Lower lobe of right lung (tissue), 2 donors: ENCODE measurements around the gene CCDC88C. TPM values are rescaled to one million over a fixed set of nuclear protein-coding genes. Genes with fewer than 3 reads are reported as not detected.
"Not testable (repeated sequence)": the region's sequence is repeated elsewhere in the genome, so short reads cannot be mapped to it uniquely, and the experiment has no call there.

Experiments
- ATAC-seq, 2 donors: fragments of 200-7000 bp; cut with Tn5 transposase; one replicate each; pipeline ENCODE4 v1.9.1; 2020 to 2022; ENCODE audit warnings: mild to moderate bottlenecking in 2 of 2, moderate library complexity in 2 of 2
- DNase-seq: peaks from one replicate; pipeline ENCODE4 v3.0.0-alpha.2; 2020
- H3K27ac ChIP-seq: fragments of 200-600 bp; one replicate; pipeline ENCODE4 v1.8.0; 2022
- H3K27me3 ChIP-seq: fragments of 200-600 bp; one replicate; pipeline ENCODE4 v1.8.0; 2022; ENCODE audit warnings: low read depth
- H3K36me3 ChIP-seq: fragments of 200-600 bp; one replicate; pipeline ENCODE4 v1.8.0; 2022; ENCODE audit warnings: mild to moderate bottlenecking
- H3K4me1 ChIP-seq: fragments of 200-600 bp; one replicate; pipeline ENCODE4 v1.8.0; 2022
- H3K4me3 ChIP-seq: fragments of 200-600 bp; one replicate; pipeline ENCODE4 v1.8.0; 2022; ENCODE audit warnings: mild to moderate bottlenecking
- H3K9me3 ChIP-seq: fragments of 200-600 bp; one replicate; pipeline ENCODE4 v1.8.0; 2022
- CTCF ChIP-seq: fragments of 200-600 bp; IDR thresholded peaks from one replicate; pipeline ENCODE4 v1.8.0; 2022; ENCODE audit warnings: antibody characterized with exemption, mild to moderate bottlenecking
- intact Hi-C: fragments of 100-400 bp; cut with DNase I; formaldehyde crosslinking; loops from one replicate; pipeline ENCODE4 v1.11.0; 2022
- total RNA-seq: library from RNA; stranded (reverse); fragmentation: NEBNext Ultra II Directional; extraction: Animal tissue kit (Norgen Biotek cat#: 25700); gene quantifications from one replicate; pipeline ENCODE4 v1.2.1, GENCODE V29; 2021
- donor health status: DM: no; HTN: yes; CAD: no; lungs with severe emphysema.

The CCDC88C gene
- total RNA-seq, 1 donor from 2014 or later = 45.8 TPM

GRCh38 chr14:91253795-91254323 lies 163.8 kb downstream of the CCDC88C start:
- intact Hi-C loops = no loop called here
- ATAC-seq (peak; percentile 3 to 6), DNase-seq (no peak)
- Histone ChIP-seq H3K36me3 (no peaks in the 10 kb centered on the region), H3K27me3 (no peaks in the 10 kb centered on the region), H3K9me3 (no peaks in the 10 kb centered on the region), H3K4me3 (peak overlapping the region; percentile 61), H3K4me1 (peaks cover 66% of the 10 kb centered on the region), H3K27ac (peak overlapping the region; percentile 71)
- no peak for TF ChIP-seq CTCF

GRCh38 chr14:91252871-91253794 lies 164.5 kb downstream of the CCDC88C start:
- Histone ChIP-seq H3K4me1 (peaks cover 61% of the 10 kb centered on the region), H3K27ac (peak overlapping the region; percentile 72), H3K27me3 (no peaks in the 10 kb centered on the region), H3K4me3 (peak overlapping the region; percentile 61), H3K9me3 (no peaks in the 10 kb centered on the region), H3K36me3 (no peaks in the 10 kb centered on the region)
- DNase-seq (peak; percentile 63), ATAC-seq (peak; percentile 63 to 64)
- intact Hi-C loops = no loop called here
- TF ChIP-seq CTCF = no peak

GRCh38 chr14:91250912-91251311 lies 166.7 kb downstream of the CCDC88C start:
- Histone ChIP-seq H3K4me1 (peaks cover 52% of the 10 kb centered on the region), H3K4me3 (no peak overlapping the region), H3K27ac (peak overlapping the region; percentile 63), H3K9me3 (no peaks in the 10 kb centered on the region), H3K36me3 (no peaks in the 10 kb centered on the region), H3K27me3 (no peaks in the 10 kb centered on the region)
- no peak for TF ChIP-seq CTCF
- no peak for ATAC-seq
- DNase-seq = peak; percentile 32
- intact Hi-C loops = no loop called here

GRCh38 chr14:91249841-91250616 lies 167.6 kb downstream of the CCDC88C start:
- no peaks in the 10 kb centered on the region for H3K27me3 ChIP-seq
- peak overlapping the region; percentile 63 for H3K27ac ChIP-seq
- H3K9me3 ChIP-seq = no peaks in the 10 kb centered on the region
- peak; percentile 73 for DNase-seq
- no peak for TF ChIP-seq CTCF
- H3K4me3 ChIP-seq = no peak overlapping the region
- intact Hi-C loops = no loop called here
- no peaks in the 10 kb centered on the region for H3K36me3 ChIP-seq
- peak; percentile 73 to 81 for ATAC-seq
- H3K4me1 ChIP-seq = peaks cover 55% of the 10 kb centered on the region

GRCh38 chr14:91246051-91246852 lies 171.4 kb downstream of the CCDC88C start:
- peaks cover 53% of the 10 kb centered on the region for H3K4me1 ChIP-seq
- peak in 1 of 2 donors; percentile 2 for ATAC-seq
- intact Hi-C loops = no loop called here

GRCh38 chr14:91245616-91246015 lies 172.0 kb downstream of the CCDC88C start:
- H3K4me3 ChIP-seq, intact Hi-C loops, H3K36me3 ChIP-seq, DNase-seq, H3K9me3 ChIP-seq, ATAC-seq, H3K27me3 ChIP-seq: not testable (repeated sequence)
- Histone ChIP-seq H3K4me1 (peaks cover 47% of the 10 kb centered on the region), H3K27ac (peak overlapping the region; percentile 66)

More at GRCh38 chr14:91246051-91246852, 171.4 kb downstream of the CCDC88C start:
- H3K27me3 ChIP-seq = no peaks in the 10 kb centered on the region
- H3K36me3 ChIP-seq = no peaks in the 10 kb centered on the region
- peak; percentile 14 for DNase-seq
- H3K27ac ChIP-seq = peak overlapping the region; percentile 49
- no peak for TF ChIP-seq CTCF
- no peak overlapping the region for H3K4me3 ChIP-seq
- H3K9me3 ChIP-seq = no peaks in the 10 kb centered on the region
